Measurements from ENCODE around the gene GAGE10. TPM values are rescaled to one million over a fixed set of nuclear protein-coding genes. Genes with fewer than 3 reads are reported as not detected.
A peak's percentile ranks its signal among the peaks of the same experiment; 100 is the strongest.

The GAGE10 gene
- total and polyA plus RNA-seq, 11 donors, result not detected

GRCh38 chrX:49286581-49286980 is 16.9 kb upstream of the GAGE10 start:
- Histone ChIP-seq H3K27ac (no peak overlapping the region), H3K9me3 (no peaks in the 10 kb centered on the region), H3K36me3 (peaks cover 0 to 6% (median 0%) of the 10 kb centered on the region in 9 donors), H3K4me1 (peaks cover 0 to 7% (median 0%) of the 10 kb centered on the region in 12 donors), H3K27me3 (peaks cover 0 to 6% (median 0%) of the 10 kb centered on the region in 9 donors), H3K4me3 (no peak overlapping the region)
- DNase-seq (no peak), ATAC-seq (no peak)
- intact Hi-C loops (cut with DNase I), result loop anchor here in 2 of 10 donors (5.0 to 10.0 kb wide), 2 partner anchors 466 to 468 kb away; no protein-coding TSS in a partner anchor
- no peak for TF ChIP-seq POLR2A (IDR thresholded peaks at IDR 0.05)
- no peak for TF ChIP-seq CTCF (IDR thresholded peaks at IDR 0.05)
- 70 to 100% (median 78%) methylated on average over 1 to 4 of the region's 4 CpGs for WGBS, 4 donors

- no peak for DNase-seq
- Histone ChIP-seq H3K4me3 (no peak overlapping the region), H3K36me3 (peaks cover 0 to 6% (median 0%) of the 10 kb centered on the region in 9 donors), H3K9me3 (no peaks in the 10 kb centered on the region), H3K27me3 (peaks cover 0 to 6% (median 0%) of the 10 kb centered on the region in 9 donors), H3K27ac (no peak overlapping the region), H3K4me1 (peaks cover 0 to 7% (median 0%) of the 10 kb centered on the region in 12 donors)
- 81 to 100% (median 92%) methylated on average over 1 of the region's 1 CpG for WGBS, 4 donors
- TF ChIP-seq CTCF (IDR thresholded peaks at IDR 0.05) (no peak), POLR2A (IDR thresholded peaks at IDR 0.05) (no peak)
- no peak for ATAC-seq
- intact Hi-C loops (cut with DNase I), result loop anchor here in 2 of 10 donors (5.0 to 10.0 kb wide), 2 partner anchors 465 to 467 kb away; no protein-coding TSS in a partner anchor
These were observed 15.8 kb upstream of the GAGE10 start for GRCh38 chrX:49287665-49288064.

- Histone ChIP-seq H3K27ac (no peak overlapping the region), H3K27me3 (peaks cover 0 to 6% (median 0%) of the 10 kb centered on the region in 9 donors), H3K9me3 (no peaks in the 10 kb centered on the region), H3K36me3 (peaks cover 0 to 6% (median 0%) of the 10 kb centered on the region in 9 donors), H3K4me3 (no peak overlapping the region), H3K4me1 (peaks cover 0 to 7% (median 0%) of the 10 kb centered on the region in 12 donors)
- DNase-seq, result no peak
- TF ChIP-seq POLR2A (IDR thresholded peaks at IDR 0.05) (no peak), CTCF (IDR thresholded peaks at IDR 0.05) (no peak)
- intact Hi-C loops (cut with DNase I), result loop anchor here in 4 of 10 donors (5.0 to 10.0 kb wide), 3 partner anchors 457 to 465 kb away; no protein-coding TSS in a partner anchor
- no peak for ATAC-seq
- WGBS, 4 donors, result 66 to 78% (median 68%) methylated on average over 7 of the region's 7 CpGs
These were observed 13.2 kb upstream of the GAGE10 start for GRCh38 chrX:49290215-49290614.

GRCh38 chrX:49291615-49292337 is 11.7 kb upstream of the GAGE10 start:
- Histone ChIP-seq H3K36me3 (no peaks in the 10 kb centered on the region), H3K9me3 (no peaks in the 10 kb centered on the region), H3K4me1 (peaks cover 0 to 7% (median 0%) of the 10 kb centered on the region in 12 donors), H3K4me3 (no peak overlapping the region), H3K27ac (no peak overlapping the region), H3K27me3 (no peaks in the 10 kb centered on the region)
- WGBS, 4 donors, result 17 to 37% (median 28%) methylated on average over 11 of the region's 11 CpGs
- intact Hi-C loops (cut with DNase I), result loop anchor here in 4 of 10 donors (5.0 to 10.0 kb wide), 3 partner anchors 456 to 463 kb away; no protein-coding TSS in a partner anchor
- peak in 3 of 4 donors; percentile 56 to 80 (median 66) for ATAC-seq
- peak in 2 of 5 donors; percentile 46 to 50 for DNase-seq
- TF ChIP-seq POLR2A (IDR thresholded peaks at IDR 0.05) (no peak), CTCF (IDR thresholded peaks at IDR 0.05) (peak; percentile 40 to 63 (median 54))

Data from heart left ventricle (tissue), 16 donors.